SU-DHL-6 (cell line): ENCODE data around the gene GP1BB.
"Not testable (repeated sequence)": the region's sequence is repeated elsewhere in the genome, so short reads cannot be mapped to it uniquely, and the experiment has no call there.

Experiments used
- H2AFZ ChIP-seq: fragments of 200-600 bp; sonication (generic); 2 replicates; pipeline ENCODE4 v1.6.1; 2014; ENCODE audit warnings: low read depth, mild to moderate bottlenecking, moderate library complexity, mixed read lengths, antibody characterized with exemption, low read length; ENCODE audit not compliant: severe bottlenecking
- H3F3A ChIP-seq: fragments of 200-600 bp; shearing (Covaris generic); 2 replicates; pipeline ENCODE4 v1.6.0; 2016; ENCODE audit warnings: antibody characterized with exemption, mild to moderate bottlenecking; ENCODE audit not compliant: insufficient read depth
- H3K27ac ChIP-seq: fragments of 200-600 bp; sonication (generic); 2 replicates; pipeline ENCODE4 v1.5.1; 2016; ENCODE audit warnings: low read depth, mild to moderate bottlenecking, low read length, moderate library complexity, mixed read lengths
- H3K27me3 ChIP-seq: fragments of 200-600 bp; sonication (generic), shearing (Covaris generic); 2 replicates; pipeline ENCODE4 v1.6.0; 2014; ENCODE audit warnings: mild to moderate bottlenecking, low read length
- H3K36me3 ChIP-seq: fragments of 200-600 bp; sonication (generic); 2 replicates; pipeline ENCODE4 v1.6.1; 2014; ENCODE audit warnings: mild to moderate bottlenecking, low read length, mixed read lengths
- H3K4me2 ChIP-seq: fragments of 300-600, 200-600 bp; shearing (Covaris generic), sonication (generic); 2 replicates; pipeline ENCODE4 v1.6.0; 2014; ENCODE audit warnings: low read length, low read depth, mild to moderate bottlenecking; ENCODE audit not compliant: poor library complexity, severe bottlenecking
- H3K4me3 ChIP-seq: fragments of 200-600 bp; sonication (generic); 2 replicates; pipeline ENCODE4 v1.5.1; 2014; ENCODE audit warnings: antibody characterized with exemption, low read length, mild to moderate bottlenecking, mixed read lengths; ENCODE audit not compliant: insufficient read depth, poor library complexity, severe bottlenecking
- H3K79me2 ChIP-seq: fragments of 200-600 bp; sonication (generic); 2 replicates; pipeline ENCODE4 v1.6.1; 2014; ENCODE audit warnings: mild to moderate bottlenecking, low read length, moderate library complexity; ENCODE audit not compliant: insufficient read depth
- H3K9ac ChIP-seq: fragments of 200-600 bp; sonication (generic); 2 replicates; pipeline ENCODE4 v1.7.0; 2014; ENCODE audit warnings: mild to moderate bottlenecking, low read length
- H3K9me2 ChIP-seq: fragments of 200-600 bp; sonication (generic); replicated peaks from 2 replicates; pipeline ENCODE4 v1.6.1; 2014; ENCODE audit warnings: low read length; ENCODE audit not compliant: insufficient read depth
- H3K9me3 ChIP-seq: fragments of 200-600 bp; sonication (generic); 2 replicates; pipeline ENCODE4 v1.6.1; 2014; ENCODE audit warnings: low read length, mixed read lengths; ENCODE audit not compliant: insufficient read depth
- H4K20me1 ChIP-seq: fragments of 200-600 bp; sonication (generic); 2 replicates; pipeline ENCODE4 v1.6.1; 2014; ENCODE audit warnings: low read depth, mild to moderate bottlenecking, antibody characterized with exemption, low read length, moderate library complexity, mixed read lengths
- EZH2phosphoT487 ChIP-seq: fragments of 200-600 bp; sonication (generic), shearing (Covaris generic); conservative IDR thresholded peaks from 2 replicates; pipeline ENCODE4 v1.6.1; 2018; ENCODE audit warnings: mild to moderate bottlenecking, antibody characterized with exemption, low read length, moderate library complexity, mixed read lengths
- TF ChIP-seq, protein P1 (sequence below): fragments of 200-600 bp; sonication (generic); IDR thresholded peaks from one replicate; pipeline ENCODE4 v1.5.1; 2017; ENCODE audit warnings: antibody characterized with exemption, mild to moderate bottlenecking, low read length, moderate library complexity; ENCODE audit not compliant: insufficient read depth, poor library complexity, severe bottlenecking

GP1BB gene

DNA sequence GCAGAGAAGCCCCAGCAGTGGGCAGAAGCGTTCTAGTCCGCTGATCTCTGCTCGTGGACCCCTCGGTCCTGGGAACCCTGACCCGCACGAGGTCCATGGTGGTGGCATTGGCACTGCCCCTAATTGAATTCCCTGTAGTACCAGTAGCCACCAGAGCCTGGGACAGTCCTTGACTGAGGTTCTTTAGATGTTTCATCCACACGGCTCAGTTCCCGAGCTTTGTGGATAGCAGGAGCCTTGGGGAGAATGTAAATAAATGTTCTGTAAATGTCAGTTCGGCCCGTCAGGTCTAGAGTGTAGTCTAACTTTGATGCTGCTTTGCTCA is 48.4 kb upstream of the GP1BB start:
- Histone ChIP-seq H3K4me3 (no peak overlapping the region), H4K20me1 (no peaks in the 10 kb centered on the region), H2AFZ (no peak overlapping the region), H3K27me3 (no peaks in the 10 kb centered on the region), H3K9me2 (no peaks in the 10 kb centered on the region), H3K9me3 (no peaks in the 10 kb centered on the region), H3K27ac (no peak overlapping the region), H3K4me2 (no peak overlapping the region), H3K9ac (no peak overlapping the region), H3F3A (no peaks in the 10 kb centered on the region), H3K79me2 (no peaks in the 10 kb centered on the region), H3K36me3 (no peaks in the 10 kb centered on the region)
- TF ChIP-seq, protein P1, sequence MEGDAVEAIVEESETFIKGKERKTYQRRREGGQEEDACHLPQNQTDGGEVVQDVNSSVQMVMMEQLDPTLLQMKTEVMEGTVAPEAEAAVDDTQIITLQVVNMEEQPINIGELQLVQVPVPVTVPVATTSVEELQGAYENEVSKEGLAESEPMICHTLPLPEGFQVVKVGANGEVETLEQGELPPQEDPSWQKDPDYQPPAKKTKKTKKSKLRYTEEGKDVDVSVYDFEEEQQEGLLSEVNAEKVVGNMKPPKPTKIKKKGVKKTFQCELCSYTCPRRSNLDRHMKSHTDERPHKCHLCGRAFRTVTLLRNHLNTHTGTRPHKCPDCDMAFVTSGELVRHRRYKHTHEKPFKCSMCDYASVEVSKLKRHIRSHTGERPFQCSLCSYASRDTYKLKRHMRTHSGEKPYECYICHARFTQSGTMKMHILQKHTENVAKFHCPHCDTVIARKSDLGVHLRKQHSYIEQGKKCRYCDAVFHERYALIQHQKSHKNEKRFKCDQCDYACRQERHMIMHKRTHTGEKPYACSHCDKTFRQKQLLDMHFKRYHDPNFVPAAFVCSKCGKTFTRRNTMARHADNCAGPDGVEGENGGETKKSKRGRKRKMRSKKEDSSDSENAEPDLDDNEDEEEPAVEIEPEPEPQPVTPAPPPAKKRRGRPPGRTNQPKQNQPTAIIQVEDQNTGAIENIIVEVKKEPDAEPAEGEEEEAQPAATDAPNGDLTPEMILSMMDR = no peak
- TF ChIP-seq EZH2phosphoT487 = no peak

DNA sequence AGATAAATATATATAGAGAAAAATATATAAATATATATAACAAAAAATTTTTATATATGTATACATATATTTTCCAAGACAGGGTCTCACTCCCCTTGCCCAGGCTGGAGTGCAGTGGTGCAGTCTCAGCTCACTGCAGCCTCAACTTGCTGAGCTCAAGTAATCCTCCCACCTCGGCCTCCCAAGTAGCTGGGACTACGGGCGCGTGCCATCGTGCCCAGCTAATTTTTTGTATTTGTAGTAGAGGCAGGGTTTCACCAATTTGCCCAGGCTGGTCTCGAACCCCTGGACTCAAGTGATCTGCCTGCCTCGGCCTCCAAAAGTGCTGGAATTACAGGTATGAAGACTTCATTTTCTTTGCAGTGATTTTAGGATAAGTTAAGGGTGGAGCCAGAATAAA is 47.9 kb upstream of the GP1BB start:
- Histone ChIP-seq H3K27ac (no peak overlapping the region), H3F3A (no peaks in the 10 kb centered on the region), H3K9ac (no peak overlapping the region), H3K9me2 (no peaks in the 10 kb centered on the region), H3K36me3 (no peaks in the 10 kb centered on the region), H3K4me3 (no peak overlapping the region), H4K20me1 (no peaks in the 10 kb centered on the region), H3K4me2 (no peak overlapping the region), H3K79me2 (no peaks in the 10 kb centered on the region), H2AFZ (no peak overlapping the region), H3K27me3 (no peaks in the 10 kb centered on the region), H3K9me3 (no peaks in the 10 kb centered on the region)
- TF ChIP-seq, protein P1 = no peak
- TF ChIP-seq EZH2phosphoT487 = no peak

GRCh38 chr22:19676437-19676836 is 46.9 kb upstream of the GP1BB start:
- not testable (repeated sequence) for H3K4me3 ChIP-seq, H3K36me3 ChIP-seq, H3K27ac ChIP-seq, H4K20me1 ChIP-seq, H2AFZ ChIP-seq, H3K9me2 ChIP-seq, H3F3A ChIP-seq, H3K4me2 ChIP-seq, H3K9me3 ChIP-seq, H3K9ac ChIP-seq, H3K79me2 ChIP-seq, H3K27me3 ChIP-seq

DNA sequence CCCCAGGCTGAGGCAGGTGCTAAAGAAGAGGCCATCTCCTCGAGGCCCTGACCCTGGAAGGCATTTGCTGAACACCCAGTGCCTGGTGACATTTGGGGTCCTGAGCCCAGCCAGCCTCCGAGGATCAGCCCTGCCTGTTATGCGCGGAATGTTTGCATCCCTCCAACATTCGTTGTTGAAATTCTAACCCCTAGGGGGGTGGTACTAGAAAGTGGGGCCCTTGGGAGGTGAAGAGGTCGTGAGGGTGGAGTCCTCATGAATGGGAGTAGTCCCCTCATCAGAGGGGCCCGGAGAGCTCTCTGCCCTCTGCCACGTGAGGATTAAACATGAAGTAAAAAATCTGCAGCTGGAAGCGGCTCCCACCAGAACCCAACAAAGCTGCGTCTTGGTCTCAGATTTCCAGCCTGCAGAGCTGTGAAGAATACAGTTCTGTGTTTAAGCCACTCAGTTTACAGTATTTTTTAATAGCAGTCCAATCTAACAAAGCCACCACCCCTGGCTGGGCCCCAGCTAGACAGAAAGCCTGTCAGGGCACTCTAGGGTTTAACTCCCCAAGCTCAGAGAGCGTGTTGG is 44.3 kb upstream of the GP1BB start:
- Histone ChIP-seq H3K79me2 (no peaks in the 10 kb centered on the region), H2AFZ (no peak overlapping the region), H3K4me3 (no peak overlapping the region), H3K36me3 (no peaks in the 10 kb centered on the region), H3K9me2 (no peaks in the 10 kb centered on the region), H3K27me3 (no peaks in the 10 kb centered on the region), H3K4me2 (no peak overlapping the region), H3F3A (no peaks in the 10 kb centered on the region), H4K20me1 (no peaks in the 10 kb centered on the region), H3K9me3 (no peaks in the 10 kb centered on the region), H3K27ac (no peak overlapping the region), H3K9ac (no peak overlapping the region)
- TF ChIP-seq, protein P1 = no peak
- no peak for TF ChIP-seq EZH2phosphoT487
